ENCODE data around the gene TMEM94.
"Not testable (repeated sequence)": the region's sequence is repeated elsewhere in the genome, so short reads cannot be mapped to it uniquely, and the experiment has no call there.

TMEM94 gene

DNA sequence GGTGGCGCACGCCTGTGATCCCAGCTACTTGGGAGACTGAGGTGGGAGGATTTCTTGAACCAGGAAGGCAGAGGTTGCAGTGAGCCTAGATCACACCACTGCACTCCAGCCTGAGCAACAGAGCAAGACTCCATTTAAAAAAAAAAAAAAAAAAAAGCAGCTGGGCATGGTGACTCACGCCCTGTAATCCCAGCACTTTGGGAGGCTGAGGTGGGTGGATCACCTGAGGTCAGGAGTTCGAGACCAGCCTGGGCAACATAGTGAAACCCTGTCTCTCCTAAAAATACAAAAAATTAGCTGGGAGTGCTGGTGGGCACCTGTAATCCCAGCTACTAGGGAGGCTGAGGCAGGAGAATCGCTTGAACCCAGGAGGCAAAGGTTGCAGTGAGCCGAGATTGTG is 10.5 kb upstream of the TMEM94 start:
- DNase-seq = not testable (repeated sequence)

DNA sequence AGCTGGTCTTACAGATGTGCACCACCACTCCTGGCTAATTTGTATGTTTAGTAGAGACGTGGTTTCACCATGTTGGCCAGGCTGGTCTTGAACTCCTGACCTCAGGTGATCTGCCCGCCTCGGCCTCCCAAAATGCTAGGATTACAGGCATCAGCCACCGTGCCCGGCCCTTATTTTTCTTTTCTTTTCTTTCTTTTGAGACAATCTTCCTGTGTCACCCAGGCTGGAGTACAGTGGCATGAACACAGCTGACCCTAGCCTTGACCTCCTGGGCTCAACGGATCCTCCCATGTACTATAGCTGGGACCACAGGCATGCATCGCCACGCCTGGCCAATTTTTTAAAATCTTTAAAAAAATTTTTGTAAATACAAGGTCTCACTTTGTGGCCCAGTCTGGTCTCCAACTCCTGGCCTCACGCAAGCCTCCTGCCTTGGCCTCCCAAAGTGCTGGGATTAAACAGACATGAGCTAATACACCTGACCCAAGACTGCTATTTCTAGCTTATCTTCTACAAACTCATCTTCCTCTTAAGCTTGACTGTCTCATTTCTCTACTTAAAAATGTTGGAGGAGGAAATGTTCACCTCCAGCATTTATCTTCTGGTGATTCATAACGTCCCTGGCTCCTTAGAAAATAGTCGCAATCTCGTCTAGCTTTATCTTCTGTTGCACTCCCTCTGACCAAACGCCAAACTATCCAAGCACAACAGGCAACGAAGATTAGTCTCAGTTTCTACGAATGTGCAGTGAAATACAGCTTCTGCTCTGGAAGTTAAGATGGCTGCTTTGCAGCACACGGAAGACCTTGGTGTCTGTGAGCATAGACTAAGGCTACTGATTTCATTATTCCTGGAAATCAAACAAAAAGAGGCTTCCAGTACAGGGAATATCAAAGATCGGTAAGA is 8.2 kb upstream of the TMEM94 start:
- no peak for DNase-seq

- no peak for DNase-seq
Measured at GRCh38 chr17:75450270-75450669, 6.2 kb upstream of the TMEM94 start.

DNA sequence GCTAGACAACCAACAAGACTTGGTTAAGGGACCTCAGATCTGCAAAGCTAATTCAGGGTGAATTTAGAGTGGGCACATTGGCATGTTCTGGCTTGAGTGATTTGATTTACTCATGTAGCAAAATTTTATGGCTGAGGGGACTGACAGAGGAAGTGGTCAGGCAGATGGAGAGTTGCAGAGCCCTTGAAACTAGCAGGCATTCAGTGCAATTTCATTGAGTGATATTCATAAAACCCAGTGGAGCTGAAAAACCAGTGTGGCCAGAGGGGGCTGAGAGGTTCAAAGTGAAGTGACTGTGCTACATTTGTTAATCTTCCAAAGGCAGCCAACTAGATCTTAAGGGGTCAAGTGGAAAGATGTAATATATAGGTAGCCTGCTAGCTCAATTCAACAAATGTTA is 2.2 kb upstream of the TMEM94 start:
- DNase-seq = no peak

GRCh38 chr17:75454672-75455071 is 1.8 kb upstream of the TMEM94 start:
- not testable (repeated sequence) for DNase-seq

DNA sequence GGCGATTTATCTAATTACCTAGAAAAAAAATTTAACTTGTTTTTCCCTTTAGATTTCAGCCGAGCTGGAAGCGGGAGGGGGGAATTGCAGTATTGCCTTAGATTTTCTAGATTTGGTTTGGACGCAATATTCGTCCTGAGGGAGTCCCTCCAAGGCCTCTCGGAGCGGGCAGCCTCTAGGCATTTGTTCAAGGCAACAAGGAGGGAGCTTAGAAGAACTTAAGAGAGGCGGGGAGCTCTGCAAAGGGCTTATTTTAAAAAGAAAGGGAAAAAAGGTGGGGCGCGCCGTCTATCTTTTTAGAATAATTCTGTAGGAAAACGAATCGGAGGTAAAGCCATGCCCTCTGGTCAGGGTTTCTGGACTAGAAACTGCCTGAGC is 407 bp upstream of the TMEM94 start:
- no peak for DNase-seq

DNA sequence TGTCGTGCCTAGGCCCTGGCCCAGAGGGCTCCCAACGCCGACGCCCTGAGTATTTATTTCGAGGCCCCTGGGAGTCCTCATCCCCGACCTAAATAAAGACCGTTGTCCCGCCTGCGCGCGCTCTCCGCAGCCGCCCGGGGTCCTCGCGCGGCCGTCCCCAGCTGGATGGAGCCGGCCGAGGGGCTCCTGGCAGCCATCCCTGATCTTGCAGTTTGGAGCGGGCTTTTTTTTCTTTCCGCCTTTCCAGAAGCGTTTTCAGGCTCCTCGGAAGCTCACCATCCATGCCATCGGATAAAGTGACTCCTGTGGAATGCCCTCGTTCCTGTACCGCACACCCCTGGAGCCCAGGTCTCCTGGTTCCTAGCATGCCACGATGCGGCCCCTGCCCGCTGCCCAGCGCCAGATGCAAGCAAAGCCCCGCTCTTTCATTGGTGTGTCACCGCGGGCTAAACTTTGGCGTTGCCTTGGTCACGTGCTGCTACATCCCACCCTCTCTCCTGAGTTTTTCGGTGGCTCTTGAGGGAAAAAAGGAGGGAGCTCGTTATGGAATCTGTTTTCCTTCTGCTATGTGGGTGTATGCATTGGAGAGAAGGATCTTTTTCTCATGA is 716 bp downstream of the TMEM94 start:
- no peak for DNase-seq

GRCh38 chr17:75459246-75459589 is 2.8 kb downstream of the TMEM94 start:
- no peak for DNase-seq

DNA sequence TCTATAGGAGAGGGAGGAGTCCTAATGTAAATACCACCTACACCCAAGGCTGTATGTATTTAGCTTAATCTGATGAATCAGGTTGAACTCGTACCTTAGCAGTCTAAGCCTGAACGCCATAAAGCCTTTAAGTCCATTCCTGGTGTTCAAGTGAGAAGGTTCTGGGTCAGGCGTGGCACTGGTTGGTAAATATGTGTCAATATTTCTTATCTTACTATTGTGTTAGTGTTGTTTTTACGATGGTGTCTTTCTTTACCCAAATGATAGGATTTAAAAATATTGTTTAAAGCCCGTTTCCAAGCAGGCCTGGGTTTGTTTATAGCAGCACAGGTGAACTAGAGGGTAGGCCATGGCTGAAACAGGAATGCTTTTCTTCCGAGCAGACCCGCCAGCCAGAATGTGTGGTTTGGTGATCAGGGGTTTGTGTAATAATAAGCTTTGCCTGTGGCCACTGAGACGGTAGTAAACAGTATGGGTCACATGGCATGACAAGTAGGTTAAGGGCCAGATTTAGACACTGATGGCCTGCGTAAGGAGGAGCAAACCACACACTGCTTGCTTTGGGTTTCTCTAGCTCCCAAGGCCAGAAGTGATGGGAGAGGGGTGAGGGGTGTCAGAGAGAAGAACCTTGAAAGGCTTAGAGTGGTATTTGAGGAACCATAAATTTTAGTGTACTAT is 3.3 kb downstream of the TMEM94 start:
- no peak for DNase-seq

DNA sequence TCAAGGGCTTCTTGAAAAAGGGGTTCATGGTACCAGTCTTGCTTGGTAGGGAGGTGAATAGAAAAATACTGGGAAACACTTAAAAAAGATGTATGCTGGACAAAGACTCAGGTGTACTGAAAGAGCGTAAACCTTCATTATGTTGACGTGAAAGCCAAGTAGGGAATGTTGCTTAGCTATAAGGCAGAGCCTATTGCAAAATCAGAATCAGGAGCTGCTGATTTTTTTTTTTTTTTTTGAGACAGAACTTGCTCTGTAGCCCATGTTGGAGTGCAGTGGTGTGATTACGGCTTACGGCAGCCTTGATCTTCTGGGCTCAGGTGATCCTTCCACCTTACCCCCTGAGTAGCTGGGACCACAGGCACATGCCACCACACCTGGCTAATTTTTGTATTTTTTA is 3.9 kb downstream of the TMEM94 start:
- DNase-seq = no peak

DNA sequence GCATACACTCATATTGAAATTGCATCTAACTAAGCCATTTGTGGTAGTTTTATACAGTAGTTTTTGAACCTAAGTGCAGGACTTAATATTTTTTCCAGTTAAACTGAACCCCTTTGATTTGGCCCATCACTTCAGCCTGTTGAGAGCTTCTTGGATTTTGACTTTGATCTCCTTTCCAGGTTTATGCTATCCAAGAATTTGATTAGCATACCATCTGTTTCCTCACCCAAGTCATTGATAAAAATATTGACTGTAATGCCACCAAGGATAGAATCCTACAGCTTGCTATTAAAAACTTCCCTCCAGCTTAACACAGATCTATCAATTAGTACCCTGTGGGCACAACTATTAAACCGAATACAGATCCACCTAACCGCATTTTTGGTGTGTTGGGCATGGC is 7.2 kb downstream of the TMEM94 start:
- DNase-seq = no peak

DNA sequence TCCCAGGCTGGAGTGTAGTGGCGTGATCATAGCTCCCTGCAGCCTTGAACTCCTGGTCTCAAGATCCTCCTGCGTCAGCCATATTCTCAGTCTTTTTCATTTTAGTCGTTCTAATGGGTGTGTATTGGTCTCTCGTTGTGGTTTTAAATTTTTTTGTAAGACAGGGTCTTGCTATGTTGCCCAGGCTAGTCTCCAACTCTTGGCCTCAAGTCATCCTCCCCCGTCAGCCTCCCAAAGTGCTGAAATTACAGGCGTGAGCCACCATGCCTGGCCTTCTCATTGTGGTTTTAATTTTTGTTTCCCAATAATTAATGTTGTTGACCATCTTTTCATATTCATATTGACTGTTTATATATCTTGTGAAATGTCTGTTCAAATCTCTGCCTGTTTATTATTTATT is 8.6 kb downstream of the TMEM94 start:
- no peak for DNase-seq

- DNase-seq = no peak
Measured at GRCh38 chr17:75468291-75468754, 11.9 kb downstream of the TMEM94 start.

- no peak for DNase-seq
Measured at GRCh38 chr17:75468779-75469373, 12.4 kb downstream of the TMEM94 start.

- no peak for DNase-seq
Measured at GRCh38 chr17:75471207-75471606, 14.8 kb downstream of the TMEM94 start.

DNA sequence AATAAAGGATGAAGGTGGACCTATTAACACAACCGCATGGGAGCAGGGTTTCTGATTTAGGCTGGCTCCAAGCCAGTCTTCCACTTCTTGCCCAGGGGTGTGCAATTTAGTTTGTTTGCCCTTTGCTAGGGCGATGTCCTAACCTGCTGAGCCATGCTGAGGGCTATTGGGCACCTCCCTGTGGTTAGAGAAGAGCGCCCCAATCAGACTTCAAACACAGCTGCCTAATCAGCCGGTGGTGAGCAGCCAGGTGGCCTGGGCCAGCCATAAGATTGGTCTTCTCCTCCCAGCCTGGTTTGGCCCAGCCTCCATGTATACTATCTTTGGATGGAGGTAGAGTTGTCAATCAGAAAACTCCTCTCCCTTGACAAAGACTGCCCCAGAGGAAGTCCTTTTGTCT is 15.7 kb downstream of the TMEM94 start:
- no peak for DNase-seq

- no peak for DNase-seq
Measured at GRCh38 chr17:75473246-75473645, 16.8 kb downstream of the TMEM94 start.

DNA sequence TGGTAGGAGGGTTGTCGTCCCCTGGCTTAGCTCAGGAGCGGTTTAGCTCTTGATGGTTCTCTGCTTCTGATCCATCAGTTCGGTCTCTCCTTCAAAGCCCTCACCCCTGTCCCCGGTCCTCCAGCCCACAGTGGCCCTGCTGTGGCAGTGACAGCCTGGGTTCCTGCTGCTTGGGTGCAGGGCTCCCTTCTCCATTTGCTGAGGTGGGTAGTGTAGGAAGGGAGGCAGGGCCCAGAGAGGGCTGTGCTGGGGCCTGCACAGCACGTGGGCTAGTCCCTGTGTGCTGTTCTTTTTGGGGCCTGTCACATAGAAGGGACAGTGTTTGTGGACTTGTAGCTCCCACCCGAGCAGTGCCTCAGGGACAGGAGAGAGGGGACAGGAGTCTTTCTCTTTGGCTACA is 18.3 kb downstream of the TMEM94 start:
- no peak for DNase-seq

DNA sequence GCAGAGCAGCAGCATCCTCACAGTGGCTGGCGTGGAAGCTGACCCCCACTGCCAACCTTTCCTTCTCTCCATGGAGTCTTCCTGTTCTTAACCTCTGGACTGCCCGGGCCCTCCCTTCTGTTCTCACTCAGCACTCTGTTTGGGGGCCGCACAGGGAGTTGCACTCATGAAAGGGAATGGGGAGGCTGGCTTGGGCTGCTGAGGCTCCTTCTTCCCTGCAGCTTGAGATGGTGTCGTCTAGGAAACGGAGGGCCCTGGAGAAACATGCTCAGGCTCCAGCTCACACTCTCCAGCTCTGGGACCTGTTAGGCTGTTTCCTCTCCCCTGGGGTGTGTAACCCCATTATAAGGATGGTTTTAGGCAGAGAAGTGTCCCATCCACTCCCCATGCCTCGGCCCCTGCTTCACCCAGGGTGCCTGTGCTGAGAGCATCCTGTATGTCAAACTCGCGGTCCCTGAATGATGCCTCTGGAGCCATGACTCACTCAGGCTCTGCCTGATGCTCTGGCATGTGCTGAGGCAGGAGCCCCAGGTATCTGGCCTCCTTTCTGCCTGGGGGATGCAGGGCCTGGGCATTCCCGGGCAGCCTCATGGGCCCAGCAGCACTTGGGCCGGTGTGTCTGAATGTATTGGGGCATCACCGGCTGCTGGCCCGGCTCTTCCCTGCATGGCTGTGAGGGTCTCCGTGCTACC is 18.9 kb downstream of the TMEM94 start:
- no peak for DNase-seq

DNA sequence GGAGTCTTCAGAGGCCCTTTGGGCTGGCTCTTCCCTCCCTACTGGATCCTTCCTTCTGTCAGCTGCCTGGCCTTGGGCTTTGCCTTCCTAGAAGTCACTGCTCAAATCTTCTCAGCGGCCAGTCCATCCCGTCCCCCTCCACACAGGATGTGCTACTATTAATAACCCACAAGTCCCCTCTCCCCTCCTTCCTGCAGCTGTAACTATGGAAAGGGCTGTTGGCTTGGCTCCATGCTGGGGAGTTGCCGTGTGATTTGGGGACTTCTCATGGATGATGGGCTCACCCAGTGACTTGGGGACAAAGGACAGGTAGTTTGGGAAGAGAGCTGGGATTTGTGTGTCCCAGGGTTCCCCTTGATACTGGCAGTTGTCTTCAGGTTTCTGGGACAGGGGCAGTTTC is 19.4 kb downstream of the TMEM94 start:
- DNase-seq = no peak

DNA sequence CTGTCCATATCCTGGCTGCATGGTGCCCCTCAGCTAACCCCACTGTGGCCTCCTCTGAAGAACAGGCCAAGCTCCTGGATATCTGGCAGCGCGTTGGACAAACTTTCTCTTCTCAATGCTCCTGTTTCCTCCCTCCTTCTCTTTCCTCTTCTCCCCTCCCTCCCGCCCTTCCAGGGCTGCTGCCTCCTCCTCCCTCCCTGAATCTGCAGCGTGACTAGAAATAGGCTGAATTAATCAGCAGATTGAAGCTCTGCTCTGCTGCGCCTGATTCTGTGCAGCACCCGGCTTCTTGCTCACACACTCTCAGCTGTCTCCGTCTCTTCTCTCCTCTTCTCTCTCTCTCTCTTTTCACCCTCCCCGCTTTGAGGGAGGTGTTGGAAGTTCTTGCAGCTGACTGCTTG is 19.8 kb downstream of the TMEM94 start:
- DNase-seq = no peak

- no peak for DNase-seq
Measured at GRCh38 chr17:75476752-75477489, 20.5 kb downstream of the TMEM94 start.

All from CD4-positive, alpha-beta T cell treated with Interleukin-21 for 1 hour (primary cell).